K562 (cell line): Measurements from ENCODE around the gene SOCS7. TPM values are rescaled to one million over a fixed set of nuclear protein-coding genes. Genes with fewer than 3 reads are reported as not detected.

Experiments
- CEBPB ChIP-seq: fragments of 450-650 bp; IDR thresholded peaks from 2 replicates; pipeline ENCODE4 v1.6.1; 2016; ENCODE audit warnings: missing genetic modification characterization, missing compliant biosample characterization
- GABPB1 ChIP-seq: sonication (generic); formaldehyde crosslinking; IDR thresholded peaks from 2 replicates; pipeline ENCODE4 v1.8.0; 2022; ENCODE audit warnings: mild to moderate bottlenecking, missing genetic modification reagents
- MECOM ChIP-seq: fragments of 250-450 bp; sonication (Bioruptor Pico); IDR thresholded peaks from 2 replicates; pipeline ENCODE4 v1.8.0; 2022; ENCODE audit warnings: inconsistent platforms
- MEF2D ChIP-seq: conservative IDR thresholded peaks from 2 replicates; pipeline ENCODE4 v1.6.1; 2016; ENCODE audit warnings: low read depth, missing genetic modification characterization, missing compliant biosample characterization
- MTA2 ChIP-seq: fragments of 450-650 bp; IDR thresholded peaks from 2 replicates; pipeline ENCODE4 v1.6.1; 2016; ENCODE audit warnings: low read depth
- NEUROD1 ChIP-seq: fragments of 150-350 bp; IDR thresholded peaks from 2 replicates; pipeline ENCODE4 v1.6.1; 2014; ENCODE audit warnings: borderline replicate concordance, low read length, low read depth; ENCODE audit not compliant: partially characterized antibody
- NR1H2 ChIP-seq: sonication (generic); formaldehyde crosslinking; IDR thresholded peaks from 2 replicates; pipeline ENCODE4 v1.4.0; 2020; ENCODE audit warnings: mild to moderate bottlenecking, missing genetic modification reagents
- PHB2 ChIP-seq: fragments of 450-650 bp; IDR thresholded peaks from 2 replicates; pipeline ENCODE4 v1.6.1; 2017; ENCODE audit warnings: low read depth
- PTRF ChIP-seq: fragments of 450-650 bp; IDR thresholded peaks from 2 replicates; pipeline ENCODE4 v1.6.1; 2016; ENCODE audit warnings: mild to moderate bottlenecking, missing genetic modification characterization, missing compliant biosample characterization
- SMARCC2 ChIP-seq: fragments of 450-650 bp; IDR thresholded peaks from 2 replicates; pipeline ENCODE4 v1.6.1; 2017; ENCODE audit warnings: antibody characterized with exemption, moderate library complexity, mild to moderate bottlenecking, low read depth
- ZEB2 ChIP-seq: fragments of 450-650 bp; IDR thresholded peaks from 2 replicates; pipeline ENCODE4 v1.6.1; 2016
- ZNF766 ChIP-seq: fragments of 200-800 bp; sonication (Bioruptor generic); conservative IDR thresholded peaks from 2 replicates; pipeline ENCODE4 v1.6.1; 2016; ENCODE audit warnings: missing genetic modification characterization, missing compliant biosample characterization
- polyA plus RNA-seq, 8 experiments: library from polyadenylated mRNA; depleted of rRNA in 4 of 8; stranded (reverse) in 5 of 8; unstranded in 3 of 8; fragments of >200 nt; fragmentation: Nextera tagmentation in 2 of 8; fragmentation: Illumina TruSeq in 1 of 8; extraction: Ambion mirVana in 2 of 8; extraction: Trizol in 1 of 8; gene quantifications; 2 replicates each; pipeline versions ENCODE4 v1.2.1 to v1.2.3, GENCODE V29; 2011 to 2014; ENCODE audit warnings: inconsistent platforms in 1 of 8, missing spikeins in 1 of 8
- total RNA-seq, 7 experiments: library from RNA; depleted of rRNA in 6 of 7; stranded (reverse); fragments of >200 nt in 6 of 7; fragmentation: Illumina TruSeq in 2 of 7; extraction: Trizol in 2 of 7; gene quantifications; 2 replicates each; pipeline versions ENCODE4 v1.2.1 to v1.2.3, GENCODE V29; 2011 to 2021; ENCODE audit warnings: low replicate concordance in 1 of 7
- TF ChIP-seq, protein P1 (sequence below): sonication (generic); formaldehyde crosslinking; IDR thresholded peaks from 2 replicates; pipeline ENCODE4 v1.8.0; 2023; ENCODE audit warnings: mild to moderate bottlenecking, missing genetic modification reagents
- TF ChIP-seq, protein P2 (sequence below), 2 experiments: fragments of 150-350 bp in 1 of 2; IDR thresholded peaks; 2 replicates each; pipeline ENCODE4 v1.6.1; 2012 to 2016; ENCODE audit warnings: low read depth in 2 of 2, low read length in 2 of 2, mild to moderate bottlenecking in 1 of 2, moderate library complexity in 1 of 2
- TF ChIP-seq, protein P3 (sequence below): fragments of 250-450 bp; sonication (Bioruptor Pico); IDR thresholded peaks from 2 replicates; pipeline ENCODE4 v1.5.0; 2020; ENCODE audit warnings: mild to moderate bottlenecking, borderline replicate concordance
- TF ChIP-seq, protein P4 (sequence below): sonication (generic); formaldehyde crosslinking; IDR thresholded peaks from 2 replicates; pipeline ENCODE4 v1.8.0; 2022; ENCODE audit warnings: mild to moderate bottlenecking, low read depth, missing genetic modification reagents

Gene SOCS7
- total and polyA plus RNA-seq, 9 of the 15 experiments (the other 6 are each of a cell fraction or from before 2014, with no cell fraction given), result 0.94 to 14.5 (median 8.2) TPM

DNA sequence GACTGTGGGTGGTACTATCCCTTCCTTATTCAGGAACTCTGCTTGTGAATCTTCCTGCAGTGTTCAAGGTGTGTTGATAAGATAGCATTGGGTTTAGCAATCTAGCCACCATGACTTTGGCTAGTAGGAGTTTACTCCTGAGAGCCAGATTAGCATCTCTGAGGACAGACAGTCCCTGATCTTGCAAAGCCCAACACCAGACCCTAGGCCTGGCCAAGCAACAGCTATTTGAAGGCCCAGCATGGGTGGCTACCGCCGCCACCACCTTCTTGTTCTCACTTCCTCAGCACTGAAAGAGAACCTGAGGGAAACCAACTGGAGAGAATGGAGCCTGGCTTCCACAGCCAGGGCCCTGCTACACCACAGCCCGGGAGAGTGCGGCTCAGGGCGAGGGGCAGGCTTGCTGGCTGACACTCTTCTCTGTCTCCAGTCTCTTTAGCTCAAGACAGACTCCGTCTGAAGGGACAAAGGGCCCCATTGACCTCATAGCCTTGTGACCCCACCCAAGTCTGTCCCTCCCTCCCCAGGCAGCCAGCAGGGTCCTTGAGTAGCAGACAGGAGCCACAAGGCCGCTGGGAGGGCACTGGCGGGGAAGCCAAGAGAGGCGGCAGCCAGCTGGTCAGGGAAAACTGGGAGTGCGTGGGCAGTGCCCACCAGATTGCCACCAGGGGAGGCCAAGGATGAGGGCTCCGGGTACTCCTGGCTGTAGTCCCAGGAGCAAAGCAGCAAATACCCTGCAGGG, 65.7 kb downstream of the SOCS7 start (continued):
- TF ChIP-seq, protein P1, sequence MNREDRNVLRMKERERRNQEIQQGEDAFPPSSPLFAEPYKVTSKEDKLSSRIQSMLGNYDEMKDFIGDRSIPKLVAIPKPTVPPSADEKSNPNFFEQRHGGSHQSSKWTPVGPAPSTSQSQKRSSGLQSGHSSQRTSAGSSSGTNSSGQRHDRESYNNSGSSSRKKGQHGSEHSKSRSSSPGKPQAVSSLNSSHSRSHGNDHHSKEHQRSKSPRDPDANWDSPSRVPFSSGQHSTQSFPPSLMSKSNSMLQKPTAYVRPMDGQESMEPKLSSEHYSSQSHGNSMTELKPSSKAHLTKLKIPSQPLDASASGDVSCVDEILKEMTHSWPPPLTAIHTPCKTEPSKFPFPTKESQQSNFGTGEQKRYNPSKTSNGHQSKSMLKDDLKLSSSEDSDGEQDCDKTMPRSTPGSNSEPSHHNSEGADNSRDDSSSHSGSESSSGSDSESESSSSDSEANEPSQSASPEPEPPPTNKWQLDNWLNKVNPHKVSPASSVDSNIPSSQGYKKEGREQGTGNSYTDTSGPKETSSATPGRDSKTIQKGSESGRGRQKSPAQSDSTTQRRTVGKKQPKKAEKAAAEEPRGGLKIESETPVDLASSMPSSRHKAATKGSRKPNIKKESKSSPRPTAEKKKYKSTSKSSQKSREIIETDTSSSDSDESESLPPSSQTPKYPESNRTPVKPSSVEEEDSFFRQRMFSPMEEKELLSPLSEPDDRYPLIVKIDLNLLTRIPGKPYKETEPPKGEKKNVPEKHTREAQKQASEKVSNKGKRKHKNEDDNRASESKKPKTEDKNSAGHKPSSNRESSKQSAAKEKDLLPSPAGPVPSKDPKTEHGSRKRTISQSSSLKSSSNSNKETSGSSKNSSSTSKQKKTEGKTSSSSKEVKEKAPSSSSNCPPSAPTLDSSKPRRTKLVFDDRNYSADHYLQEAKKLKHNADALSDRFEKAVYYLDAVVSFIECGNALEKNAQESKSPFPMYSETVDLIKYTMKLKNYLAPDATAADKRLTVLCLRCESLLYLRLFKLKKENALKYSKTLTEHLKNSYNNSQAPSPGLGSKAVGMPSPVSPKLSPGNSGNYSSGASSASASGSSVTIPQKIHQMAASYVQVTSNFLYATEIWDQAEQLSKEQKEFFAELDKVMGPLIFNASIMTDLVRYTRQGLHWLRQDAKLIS (CRISPR knock-in tag), result no peak
- TF ChIP-seq NEUROD1, result no peak
- TF ChIP-seq NR1H2 (CRISPR knock-in tag), result no peak
- TF ChIP-seq SMARCC2, result no peak
- TF ChIP-seq PHB2, result no peak
- TF ChIP-seq, protein P2, sequence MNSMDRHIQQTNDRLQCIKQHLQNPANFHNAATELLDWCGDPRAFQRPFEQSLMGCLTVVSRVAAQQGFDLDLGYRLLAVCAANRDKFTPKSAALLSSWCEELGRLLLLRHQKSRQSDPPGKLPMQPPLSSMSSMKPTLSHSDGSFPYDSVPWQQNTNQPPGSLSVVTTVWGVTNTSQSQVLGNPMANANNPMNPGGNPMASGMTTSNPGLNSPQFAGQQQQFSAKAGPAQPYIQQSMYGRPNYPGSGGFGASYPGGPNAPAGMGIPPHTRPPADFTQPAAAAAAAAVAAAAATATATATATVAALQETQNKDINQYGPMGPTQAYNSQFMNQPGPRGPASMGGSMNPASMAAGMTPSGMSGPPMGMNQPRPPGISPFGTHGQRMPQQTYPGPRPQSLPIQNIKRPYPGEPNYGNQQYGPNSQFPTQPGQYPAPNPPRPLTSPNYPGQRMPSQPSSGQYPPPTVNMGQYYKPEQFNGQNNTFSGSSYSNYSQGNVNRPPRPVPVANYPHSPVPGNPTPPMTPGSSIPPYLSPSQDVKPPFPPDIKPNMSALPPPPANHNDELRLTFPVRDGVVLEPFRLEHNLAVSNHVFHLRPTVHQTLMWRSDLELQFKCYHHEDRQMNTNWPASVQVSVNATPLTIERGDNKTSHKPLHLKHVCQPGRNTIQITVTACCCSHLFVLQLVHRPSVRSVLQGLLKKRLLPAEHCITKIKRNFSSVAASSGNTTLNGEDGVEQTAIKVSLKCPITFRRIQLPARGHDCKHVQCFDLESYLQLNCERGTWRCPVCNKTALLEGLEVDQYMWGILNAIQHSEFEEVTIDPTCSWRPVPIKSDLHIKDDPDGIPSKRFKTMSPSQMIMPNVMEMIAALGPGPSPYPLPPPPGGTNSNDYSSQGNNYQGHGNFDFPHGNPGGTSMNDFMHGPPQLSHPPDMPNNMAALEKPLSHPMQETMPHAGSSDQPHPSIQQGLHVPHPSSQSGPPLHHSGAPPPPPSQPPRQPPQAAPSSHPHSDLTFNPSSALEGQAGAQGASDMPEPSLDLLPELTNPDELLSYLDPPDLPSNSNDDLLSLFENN (IDR thresholded peaks at IDR 0.05; ENCODE audit: low read depth in 2 of 2, low read length in 2 of 2), result peak in 1 of 2 experiments; percentile 34; a peak in 1 of 4 replicates
- no peak for TF ChIP-seq PTRF (tag)
- no peak for TF ChIP-seq MECOM (CRISPR knock-in tag)
- TF ChIP-seq ZEB2, result peak; percentile 87; the same call in 1 of the 2 replicates
- TF ChIP-seq, protein P3, sequence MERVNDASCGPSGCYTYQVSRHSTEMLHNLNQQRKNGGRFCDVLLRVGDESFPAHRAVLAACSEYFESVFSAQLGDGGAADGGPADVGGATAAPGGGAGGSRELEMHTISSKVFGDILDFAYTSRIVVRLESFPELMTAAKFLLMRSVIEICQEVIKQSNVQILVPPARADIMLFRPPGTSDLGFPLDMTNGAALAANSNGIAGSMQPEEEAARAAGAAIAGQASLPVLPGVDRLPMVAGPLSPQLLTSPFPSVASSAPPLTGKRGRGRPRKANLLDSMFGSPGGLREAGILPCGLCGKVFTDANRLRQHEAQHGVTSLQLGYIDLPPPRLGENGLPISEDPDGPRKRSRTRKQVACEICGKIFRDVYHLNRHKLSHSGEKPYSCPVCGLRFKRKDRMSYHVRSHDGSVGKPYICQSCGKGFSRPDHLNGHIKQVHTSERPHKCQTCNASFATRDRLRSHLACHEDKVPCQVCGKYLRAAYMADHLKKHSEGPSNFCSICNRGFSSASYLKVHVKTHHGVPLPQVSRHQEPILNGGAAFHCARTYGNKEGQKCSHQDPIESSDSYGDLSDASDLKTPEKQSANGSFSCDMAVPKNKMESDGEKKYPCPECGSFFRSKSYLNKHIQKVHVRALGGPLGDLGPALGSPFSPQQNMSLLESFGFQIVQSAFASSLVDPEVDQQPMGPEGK (CRISPR knock-in tag), result no peak
- no peak for TF ChIP-seq GABPB1 (CRISPR knock-in tag)
- TF ChIP-seq, protein P4, sequence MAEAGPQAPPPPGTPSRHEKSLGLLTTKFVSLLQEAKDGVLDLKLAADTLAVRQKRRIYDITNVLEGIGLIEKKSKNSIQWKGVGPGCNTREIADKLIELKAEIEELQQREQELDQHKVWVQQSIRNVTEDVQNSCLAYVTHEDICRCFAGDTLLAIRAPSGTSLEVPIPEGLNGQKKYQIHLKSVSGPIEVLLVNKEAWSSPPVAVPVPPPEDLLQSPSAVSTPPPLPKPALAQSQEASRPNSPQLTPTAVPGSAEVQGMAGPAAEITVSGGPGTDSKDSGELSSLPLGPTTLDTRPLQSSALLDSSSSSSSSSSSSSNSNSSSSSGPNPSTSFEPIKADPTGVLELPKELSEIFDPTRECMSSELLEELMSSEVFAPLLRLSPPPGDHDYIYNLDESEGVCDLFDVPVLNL (CRISPR knock-in tag), result no peak
- TF ChIP-seq ZNF766 (CRISPR knock-in tag), result peak; percentile 34; the same call in 1 of the 2 replicates
- TF ChIP-seq CEBPB (tag), result peak; percentile 86; the same call in 1 of the 2 replicates
- TF ChIP-seq MTA2, result peak; percentile 70
- TF ChIP-seq MEF2D (tag), result 0 out of 2 replicates have a peak, but pooled peaks have one; percentile 55
